GM23338 (cell line): ENCODE results near the gene CYP11A1.

Experiments used
- CREB1 ChIP-seq: fragments of 250-450 bp; sonication (Bioruptor Pico); IDR thresholded peaks from 2 replicates; pipeline ENCODE4 v1.5.0; 2020; ENCODE audit warnings: low read depth, mild to moderate bottlenecking, moderate library complexity
- EZH2 ChIP-seq: fragments of 200-600 bp; sonication (generic); IDR thresholded peaks from one replicate; pipeline ENCODE4 v1.8.0; 2017; ENCODE audit warnings: antibody characterized with exemption, mild to moderate bottlenecking, low read depth; ENCODE audit not compliant: unreplicated experiment
- EZH2phosphoT487 ChIP-seq: fragments of 200-600 bp; sonication (generic); IDR thresholded peaks from one replicate; pipeline ENCODE4 v1.8.1; 2018; ENCODE audit warnings: antibody characterized with exemption; ENCODE audit not compliant: unreplicated experiment
- JUNB ChIP-seq: IDR thresholded peaks from one replicate; pipeline ENCODE4 v1.6.1; 2016; ENCODE audit warnings: antibody characterized with exemption; ENCODE audit not compliant: unreplicated experiment
- NANOG ChIP-seq: IDR thresholded peaks from 2 replicates; pipeline ENCODE4 v1.6.1; 2016; ENCODE audit warnings: antibody characterized with exemption, borderline replicate concordance
- POLR2AphosphoS5 ChIP-seq: IDR thresholded peaks from 2 replicates; pipeline ENCODE4 v1.6.1; 2016; ENCODE audit warnings: antibody characterized with exemption, low read depth
- REST ChIP-seq: IDR thresholded peaks from one replicate; pipeline ENCODE4 v1.6.1; 2018; ENCODE audit warnings: antibody characterized with exemption; ENCODE audit not compliant: unreplicated experiment
- STAT1 ChIP-seq: IDR thresholded peaks from one replicate; pipeline ENCODE4 v1.6.1; 2016; ENCODE audit warnings: antibody characterized with exemption; ENCODE audit not compliant: unreplicated experiment
- ZNF331 ChIP-seq: fragments of 250-450 bp; sonication (Bioruptor Pico); IDR thresholded peaks from 2 replicates; pipeline ENCODE4 v1.5.0; 2020; ENCODE audit warnings: low read depth, mild to moderate bottlenecking, moderate library complexity
- TF ChIP-seq, protein P1 (sequence below), 2 experiments: fragments of 200-600 bp in 1 of 2; sonication (generic) in 1 of 2; conservative IDR thresholded peaks; 2 replicates each; pipeline versions ENCODE4 v1.5.1 to v1.6.1; 2016 to 2017; ENCODE audit warnings: antibody characterized with exemption in 2 of 2, low read depth in 2 of 2, mild to moderate bottlenecking in 2 of 2, moderate library complexity in 1 of 2
- TF ChIP-seq, protein P2 (sequence below): fragments of 250-450 bp; sonication (Bioruptor Pico); IDR thresholded peaks from 2 replicates; pipeline ENCODE4 v1.5.0; 2020; ENCODE audit warnings: mild to moderate bottlenecking, moderate library complexity
- TF ChIP-seq, protein P3 (sequence below): IDR thresholded peaks from 2 replicates; pipeline ENCODE4 v1.6.1; 2016; ENCODE audit warnings: antibody characterized with exemption

- TF ChIP-seq, protein P1, sequence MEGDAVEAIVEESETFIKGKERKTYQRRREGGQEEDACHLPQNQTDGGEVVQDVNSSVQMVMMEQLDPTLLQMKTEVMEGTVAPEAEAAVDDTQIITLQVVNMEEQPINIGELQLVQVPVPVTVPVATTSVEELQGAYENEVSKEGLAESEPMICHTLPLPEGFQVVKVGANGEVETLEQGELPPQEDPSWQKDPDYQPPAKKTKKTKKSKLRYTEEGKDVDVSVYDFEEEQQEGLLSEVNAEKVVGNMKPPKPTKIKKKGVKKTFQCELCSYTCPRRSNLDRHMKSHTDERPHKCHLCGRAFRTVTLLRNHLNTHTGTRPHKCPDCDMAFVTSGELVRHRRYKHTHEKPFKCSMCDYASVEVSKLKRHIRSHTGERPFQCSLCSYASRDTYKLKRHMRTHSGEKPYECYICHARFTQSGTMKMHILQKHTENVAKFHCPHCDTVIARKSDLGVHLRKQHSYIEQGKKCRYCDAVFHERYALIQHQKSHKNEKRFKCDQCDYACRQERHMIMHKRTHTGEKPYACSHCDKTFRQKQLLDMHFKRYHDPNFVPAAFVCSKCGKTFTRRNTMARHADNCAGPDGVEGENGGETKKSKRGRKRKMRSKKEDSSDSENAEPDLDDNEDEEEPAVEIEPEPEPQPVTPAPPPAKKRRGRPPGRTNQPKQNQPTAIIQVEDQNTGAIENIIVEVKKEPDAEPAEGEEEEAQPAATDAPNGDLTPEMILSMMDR (conservative IDR thresholded peaks at IDR 0.05; ENCODE audit: low read depth in 2 of 2) = no peak
- TF ChIP-seq EZH2phosphoT487 (no peak), JUNB (no peak), POLR2AphosphoS5 (no peak), EZH2 (no peak), STAT1 (no peak), REST (no peak), CREB1 (CRISPR knock-in tag) (no peak), NANOG (no peak), ZNF331 (CRISPR knock-in tag) (no peak)
- TF ChIP-seq, protein P2, sequence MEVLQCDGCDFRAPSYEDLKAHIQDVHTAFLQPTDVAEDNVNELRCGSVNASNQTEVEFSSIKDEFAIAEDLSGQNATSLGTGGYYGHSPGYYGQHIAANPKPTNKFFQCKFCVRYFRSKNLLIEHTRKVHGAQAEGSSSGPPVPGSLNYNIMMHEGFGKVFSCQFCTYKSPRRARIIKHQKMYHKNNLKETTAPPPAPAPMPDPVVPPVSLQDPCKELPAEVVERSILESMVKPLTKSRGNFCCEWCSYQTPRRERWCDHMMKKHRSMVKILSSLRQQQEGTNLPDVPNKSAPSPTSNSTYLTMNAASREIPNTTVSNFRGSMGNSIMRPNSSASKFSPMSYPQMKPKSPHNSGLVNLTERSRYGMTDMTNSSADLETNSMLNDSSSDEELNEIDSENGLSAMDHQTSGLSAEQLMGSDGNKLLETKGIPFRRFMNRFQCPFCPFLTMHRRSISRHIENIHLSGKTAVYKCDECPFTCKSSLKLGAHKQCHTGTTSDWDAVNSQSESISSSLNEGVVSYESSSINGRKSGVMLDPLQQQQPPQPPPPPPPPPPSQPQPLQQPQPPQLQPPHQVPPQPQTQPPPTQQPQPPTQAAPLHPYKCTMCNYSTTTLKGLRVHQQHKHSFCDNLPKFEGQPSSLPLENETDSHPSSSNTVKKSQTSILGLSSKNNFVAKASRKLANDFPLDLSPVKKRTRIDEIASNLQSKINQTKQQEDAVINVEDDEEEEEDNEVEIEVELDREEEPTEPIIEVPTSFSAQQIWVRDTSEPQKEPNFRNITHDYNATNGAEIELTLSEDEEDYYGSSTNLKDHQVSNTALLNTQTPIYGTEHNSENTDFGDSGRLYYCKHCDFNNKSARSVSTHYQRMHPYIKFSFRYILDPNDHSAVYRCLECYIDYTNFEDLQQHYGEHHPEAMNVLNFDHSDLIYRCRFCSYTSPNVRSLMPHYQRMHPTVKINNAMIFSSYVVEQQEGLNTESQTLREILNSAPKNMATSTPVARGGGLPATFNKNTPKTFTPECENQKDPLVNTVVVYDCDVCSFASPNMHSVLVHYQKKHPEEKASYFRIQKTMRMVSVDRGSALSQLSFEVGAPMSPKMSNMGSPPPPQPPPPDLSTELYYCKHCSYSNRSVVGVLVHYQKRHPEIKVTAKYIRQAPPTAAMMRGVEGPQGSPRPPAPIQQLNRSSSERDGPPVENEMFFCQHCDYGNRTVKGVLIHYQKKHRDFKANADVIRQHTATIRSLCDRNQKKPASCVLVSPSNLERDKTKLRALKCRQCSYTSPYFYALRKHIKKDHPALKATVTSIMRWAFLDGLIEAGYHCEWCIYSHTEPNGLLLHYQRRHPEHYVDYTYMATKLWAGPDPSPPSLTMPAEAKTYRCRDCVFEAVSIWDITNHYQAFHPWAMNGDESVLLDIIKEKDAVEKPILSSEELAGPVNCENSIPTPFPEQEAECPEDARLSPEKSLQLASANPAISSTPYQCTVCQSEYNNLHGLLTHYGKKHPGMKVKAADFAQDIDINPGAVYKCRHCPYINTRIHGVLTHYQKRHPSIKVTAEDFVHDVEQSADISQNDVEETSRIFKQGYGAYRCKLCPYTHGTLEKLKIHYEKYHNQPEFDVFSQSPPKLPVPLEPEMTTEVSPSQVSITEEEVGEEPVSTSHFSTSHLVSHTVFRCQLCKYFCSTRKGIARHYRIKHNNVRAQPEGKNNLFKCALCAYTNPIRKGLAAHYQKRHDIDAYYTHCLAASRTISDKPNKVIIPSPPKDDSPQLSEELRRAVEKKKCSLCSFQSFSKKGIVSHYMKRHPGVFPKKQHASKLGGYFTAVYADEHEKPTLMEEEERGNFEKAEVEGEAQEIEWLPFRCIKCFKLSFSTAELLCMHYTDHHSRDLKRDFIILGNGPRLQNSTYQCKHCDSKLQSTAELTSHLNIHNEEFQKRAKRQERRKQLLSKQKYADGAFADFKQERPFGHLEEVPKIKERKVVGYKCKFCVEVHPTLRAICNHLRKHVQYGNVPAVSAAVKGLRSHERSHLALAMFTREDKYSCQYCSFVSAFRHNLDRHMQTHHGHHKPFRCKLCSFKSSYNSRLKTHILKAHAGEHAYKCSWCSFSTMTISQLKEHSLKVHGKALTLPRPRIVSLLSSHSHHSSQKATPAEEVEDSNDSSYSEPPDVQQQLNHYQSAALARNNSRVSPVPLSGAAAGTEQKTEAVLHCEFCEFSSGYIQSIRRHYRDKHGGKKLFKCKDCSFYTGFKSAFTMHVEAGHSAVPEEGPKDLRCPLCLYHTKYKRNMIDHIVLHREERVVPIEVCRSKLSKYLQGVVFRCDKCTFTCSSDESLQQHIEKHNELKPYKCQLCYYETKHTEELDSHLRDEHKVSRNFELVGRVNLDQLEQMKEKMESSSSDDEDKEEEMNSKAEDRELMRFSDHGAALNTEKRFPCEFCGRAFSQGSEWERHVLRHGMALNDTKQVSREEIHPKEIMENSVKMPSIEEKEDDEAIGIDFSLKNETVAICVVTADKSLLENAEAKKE = no peak
- TF ChIP-seq, protein P3, sequence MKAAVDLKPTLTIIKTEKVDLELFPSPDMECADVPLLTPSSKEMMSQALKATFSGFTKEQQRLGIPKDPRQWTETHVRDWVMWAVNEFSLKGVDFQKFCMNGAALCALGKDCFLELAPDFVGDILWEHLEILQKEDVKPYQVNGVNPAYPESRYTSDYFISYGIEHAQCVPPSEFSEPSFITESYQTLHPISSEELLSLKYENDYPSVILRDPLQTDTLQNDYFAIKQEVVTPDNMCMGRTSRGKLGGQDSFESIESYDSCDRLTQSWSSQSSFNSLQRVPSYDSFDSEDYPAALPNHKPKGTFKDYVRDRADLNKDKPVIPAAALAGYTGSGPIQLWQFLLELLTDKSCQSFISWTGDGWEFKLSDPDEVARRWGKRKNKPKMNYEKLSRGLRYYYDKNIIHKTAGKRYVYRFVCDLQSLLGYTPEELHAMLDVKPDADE = no peak
Observed at GRCh38 chr15:74376226-74376625, 8.8 kb upstream of the CYP11A1 start.
